ENCODE data around the gene NELL1. TPM values are rescaled to one million over a fixed set of nuclear protein-coding genes. Genes with fewer than 3 reads are reported as not detected.

The NELL1 gene
- total and polyA plus RNA-seq, 2 experiments from 2014 or later: 1.6 TPM; not detected in 1

DNA sequence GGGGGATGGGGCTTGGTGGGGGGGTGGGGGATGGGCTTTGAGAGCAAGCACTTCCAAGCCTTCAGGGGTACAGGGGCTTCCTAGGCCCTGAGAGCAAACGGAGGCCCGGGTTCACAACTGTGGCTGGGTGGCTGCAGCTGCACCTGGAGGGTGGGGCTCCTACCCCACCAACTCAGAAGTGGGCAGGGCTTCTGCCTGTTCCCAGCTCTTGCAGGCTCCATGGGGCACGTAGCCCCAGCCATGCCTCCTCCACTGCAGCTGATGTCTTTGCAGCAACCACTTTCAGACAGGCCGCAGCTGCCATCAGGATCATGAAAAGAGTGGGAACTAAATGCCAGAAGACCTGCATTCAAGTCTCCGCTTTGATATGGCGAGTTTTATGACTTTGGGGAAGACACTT lies 464.3 kb downstream of the NELL1 start (continued):
- TF ChIP-seq, protein P1, sequence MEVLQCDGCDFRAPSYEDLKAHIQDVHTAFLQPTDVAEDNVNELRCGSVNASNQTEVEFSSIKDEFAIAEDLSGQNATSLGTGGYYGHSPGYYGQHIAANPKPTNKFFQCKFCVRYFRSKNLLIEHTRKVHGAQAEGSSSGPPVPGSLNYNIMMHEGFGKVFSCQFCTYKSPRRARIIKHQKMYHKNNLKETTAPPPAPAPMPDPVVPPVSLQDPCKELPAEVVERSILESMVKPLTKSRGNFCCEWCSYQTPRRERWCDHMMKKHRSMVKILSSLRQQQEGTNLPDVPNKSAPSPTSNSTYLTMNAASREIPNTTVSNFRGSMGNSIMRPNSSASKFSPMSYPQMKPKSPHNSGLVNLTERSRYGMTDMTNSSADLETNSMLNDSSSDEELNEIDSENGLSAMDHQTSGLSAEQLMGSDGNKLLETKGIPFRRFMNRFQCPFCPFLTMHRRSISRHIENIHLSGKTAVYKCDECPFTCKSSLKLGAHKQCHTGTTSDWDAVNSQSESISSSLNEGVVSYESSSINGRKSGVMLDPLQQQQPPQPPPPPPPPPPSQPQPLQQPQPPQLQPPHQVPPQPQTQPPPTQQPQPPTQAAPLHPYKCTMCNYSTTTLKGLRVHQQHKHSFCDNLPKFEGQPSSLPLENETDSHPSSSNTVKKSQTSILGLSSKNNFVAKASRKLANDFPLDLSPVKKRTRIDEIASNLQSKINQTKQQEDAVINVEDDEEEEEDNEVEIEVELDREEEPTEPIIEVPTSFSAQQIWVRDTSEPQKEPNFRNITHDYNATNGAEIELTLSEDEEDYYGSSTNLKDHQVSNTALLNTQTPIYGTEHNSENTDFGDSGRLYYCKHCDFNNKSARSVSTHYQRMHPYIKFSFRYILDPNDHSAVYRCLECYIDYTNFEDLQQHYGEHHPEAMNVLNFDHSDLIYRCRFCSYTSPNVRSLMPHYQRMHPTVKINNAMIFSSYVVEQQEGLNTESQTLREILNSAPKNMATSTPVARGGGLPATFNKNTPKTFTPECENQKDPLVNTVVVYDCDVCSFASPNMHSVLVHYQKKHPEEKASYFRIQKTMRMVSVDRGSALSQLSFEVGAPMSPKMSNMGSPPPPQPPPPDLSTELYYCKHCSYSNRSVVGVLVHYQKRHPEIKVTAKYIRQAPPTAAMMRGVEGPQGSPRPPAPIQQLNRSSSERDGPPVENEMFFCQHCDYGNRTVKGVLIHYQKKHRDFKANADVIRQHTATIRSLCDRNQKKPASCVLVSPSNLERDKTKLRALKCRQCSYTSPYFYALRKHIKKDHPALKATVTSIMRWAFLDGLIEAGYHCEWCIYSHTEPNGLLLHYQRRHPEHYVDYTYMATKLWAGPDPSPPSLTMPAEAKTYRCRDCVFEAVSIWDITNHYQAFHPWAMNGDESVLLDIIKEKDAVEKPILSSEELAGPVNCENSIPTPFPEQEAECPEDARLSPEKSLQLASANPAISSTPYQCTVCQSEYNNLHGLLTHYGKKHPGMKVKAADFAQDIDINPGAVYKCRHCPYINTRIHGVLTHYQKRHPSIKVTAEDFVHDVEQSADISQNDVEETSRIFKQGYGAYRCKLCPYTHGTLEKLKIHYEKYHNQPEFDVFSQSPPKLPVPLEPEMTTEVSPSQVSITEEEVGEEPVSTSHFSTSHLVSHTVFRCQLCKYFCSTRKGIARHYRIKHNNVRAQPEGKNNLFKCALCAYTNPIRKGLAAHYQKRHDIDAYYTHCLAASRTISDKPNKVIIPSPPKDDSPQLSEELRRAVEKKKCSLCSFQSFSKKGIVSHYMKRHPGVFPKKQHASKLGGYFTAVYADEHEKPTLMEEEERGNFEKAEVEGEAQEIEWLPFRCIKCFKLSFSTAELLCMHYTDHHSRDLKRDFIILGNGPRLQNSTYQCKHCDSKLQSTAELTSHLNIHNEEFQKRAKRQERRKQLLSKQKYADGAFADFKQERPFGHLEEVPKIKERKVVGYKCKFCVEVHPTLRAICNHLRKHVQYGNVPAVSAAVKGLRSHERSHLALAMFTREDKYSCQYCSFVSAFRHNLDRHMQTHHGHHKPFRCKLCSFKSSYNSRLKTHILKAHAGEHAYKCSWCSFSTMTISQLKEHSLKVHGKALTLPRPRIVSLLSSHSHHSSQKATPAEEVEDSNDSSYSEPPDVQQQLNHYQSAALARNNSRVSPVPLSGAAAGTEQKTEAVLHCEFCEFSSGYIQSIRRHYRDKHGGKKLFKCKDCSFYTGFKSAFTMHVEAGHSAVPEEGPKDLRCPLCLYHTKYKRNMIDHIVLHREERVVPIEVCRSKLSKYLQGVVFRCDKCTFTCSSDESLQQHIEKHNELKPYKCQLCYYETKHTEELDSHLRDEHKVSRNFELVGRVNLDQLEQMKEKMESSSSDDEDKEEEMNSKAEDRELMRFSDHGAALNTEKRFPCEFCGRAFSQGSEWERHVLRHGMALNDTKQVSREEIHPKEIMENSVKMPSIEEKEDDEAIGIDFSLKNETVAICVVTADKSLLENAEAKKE (CRISPR knock-in tag; IDR thresholded peaks at IDR 0.05): no peak
- TF ChIP-seq EZH2 (IDR thresholded peaks at IDR 0.05; ENCODE audit: low read depth, unreplicated experiment): no peak
- TF ChIP-seq, protein P2, sequence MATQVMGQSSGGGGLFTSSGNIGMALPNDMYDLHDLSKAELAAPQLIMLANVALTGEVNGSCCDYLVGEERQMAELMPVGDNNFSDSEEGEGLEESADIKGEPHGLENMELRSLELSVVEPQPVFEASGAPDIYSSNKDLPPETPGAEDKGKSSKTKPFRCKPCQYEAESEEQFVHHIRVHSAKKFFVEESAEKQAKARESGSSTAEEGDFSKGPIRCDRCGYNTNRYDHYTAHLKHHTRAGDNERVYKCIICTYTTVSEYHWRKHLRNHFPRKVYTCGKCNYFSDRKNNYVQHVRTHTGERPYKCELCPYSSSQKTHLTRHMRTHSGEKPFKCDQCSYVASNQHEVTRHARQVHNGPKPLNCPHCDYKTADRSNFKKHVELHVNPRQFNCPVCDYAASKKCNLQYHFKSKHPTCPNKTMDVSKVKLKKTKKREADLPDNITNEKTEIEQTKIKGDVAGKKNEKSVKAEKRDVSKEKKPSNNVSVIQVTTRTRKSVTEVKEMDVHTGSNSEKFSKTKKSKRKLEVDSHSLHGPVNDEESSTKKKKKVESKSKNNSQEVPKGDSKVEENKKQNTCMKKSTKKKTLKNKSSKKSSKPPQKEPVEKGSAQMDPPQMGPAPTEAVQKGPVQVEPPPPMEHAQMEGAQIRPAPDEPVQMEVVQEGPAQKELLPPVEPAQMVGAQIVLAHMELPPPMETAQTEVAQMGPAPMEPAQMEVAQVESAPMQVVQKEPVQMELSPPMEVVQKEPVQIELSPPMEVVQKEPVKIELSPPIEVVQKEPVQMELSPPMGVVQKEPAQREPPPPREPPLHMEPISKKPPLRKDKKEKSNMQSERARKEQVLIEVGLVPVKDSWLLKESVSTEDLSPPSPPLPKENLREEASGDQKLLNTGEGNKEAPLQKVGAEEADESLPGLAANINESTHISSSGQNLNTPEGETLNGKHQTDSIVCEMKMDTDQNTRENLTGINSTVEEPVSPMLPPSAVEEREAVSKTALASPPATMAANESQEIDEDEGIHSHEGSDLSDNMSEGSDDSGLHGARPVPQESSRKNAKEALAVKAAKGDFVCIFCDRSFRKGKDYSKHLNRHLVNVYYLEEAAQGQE (IDR thresholded peaks at IDR 0.05; ENCODE audit: unreplicated experiment): no peak
- no peak for TF ChIP-seq STAT1 (IDR thresholded peaks at IDR 0.05; ENCODE audit: unreplicated experiment)
- no peak for TF ChIP-seq EZH2phosphoT487 (IDR thresholded peaks at IDR 0.05; ENCODE audit: unreplicated experiment)
- TF ChIP-seq, protein P3, sequence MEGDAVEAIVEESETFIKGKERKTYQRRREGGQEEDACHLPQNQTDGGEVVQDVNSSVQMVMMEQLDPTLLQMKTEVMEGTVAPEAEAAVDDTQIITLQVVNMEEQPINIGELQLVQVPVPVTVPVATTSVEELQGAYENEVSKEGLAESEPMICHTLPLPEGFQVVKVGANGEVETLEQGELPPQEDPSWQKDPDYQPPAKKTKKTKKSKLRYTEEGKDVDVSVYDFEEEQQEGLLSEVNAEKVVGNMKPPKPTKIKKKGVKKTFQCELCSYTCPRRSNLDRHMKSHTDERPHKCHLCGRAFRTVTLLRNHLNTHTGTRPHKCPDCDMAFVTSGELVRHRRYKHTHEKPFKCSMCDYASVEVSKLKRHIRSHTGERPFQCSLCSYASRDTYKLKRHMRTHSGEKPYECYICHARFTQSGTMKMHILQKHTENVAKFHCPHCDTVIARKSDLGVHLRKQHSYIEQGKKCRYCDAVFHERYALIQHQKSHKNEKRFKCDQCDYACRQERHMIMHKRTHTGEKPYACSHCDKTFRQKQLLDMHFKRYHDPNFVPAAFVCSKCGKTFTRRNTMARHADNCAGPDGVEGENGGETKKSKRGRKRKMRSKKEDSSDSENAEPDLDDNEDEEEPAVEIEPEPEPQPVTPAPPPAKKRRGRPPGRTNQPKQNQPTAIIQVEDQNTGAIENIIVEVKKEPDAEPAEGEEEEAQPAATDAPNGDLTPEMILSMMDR (conservative IDR thresholded peaks at IDR 0.05; ENCODE audit: low read depth in 2 of 2): no peak
- TF ChIP-seq CREB1 (CRISPR knock-in tag; IDR thresholded peaks at IDR 0.05; ENCODE audit: low read depth): no peak
- TF ChIP-seq JUNB (IDR thresholded peaks at IDR 0.05; ENCODE audit: unreplicated experiment): no peak

Data from GM23338 (cell line).